ENCODE measurements around the gene PIWIL1.

The PIWIL1 gene

DNA sequence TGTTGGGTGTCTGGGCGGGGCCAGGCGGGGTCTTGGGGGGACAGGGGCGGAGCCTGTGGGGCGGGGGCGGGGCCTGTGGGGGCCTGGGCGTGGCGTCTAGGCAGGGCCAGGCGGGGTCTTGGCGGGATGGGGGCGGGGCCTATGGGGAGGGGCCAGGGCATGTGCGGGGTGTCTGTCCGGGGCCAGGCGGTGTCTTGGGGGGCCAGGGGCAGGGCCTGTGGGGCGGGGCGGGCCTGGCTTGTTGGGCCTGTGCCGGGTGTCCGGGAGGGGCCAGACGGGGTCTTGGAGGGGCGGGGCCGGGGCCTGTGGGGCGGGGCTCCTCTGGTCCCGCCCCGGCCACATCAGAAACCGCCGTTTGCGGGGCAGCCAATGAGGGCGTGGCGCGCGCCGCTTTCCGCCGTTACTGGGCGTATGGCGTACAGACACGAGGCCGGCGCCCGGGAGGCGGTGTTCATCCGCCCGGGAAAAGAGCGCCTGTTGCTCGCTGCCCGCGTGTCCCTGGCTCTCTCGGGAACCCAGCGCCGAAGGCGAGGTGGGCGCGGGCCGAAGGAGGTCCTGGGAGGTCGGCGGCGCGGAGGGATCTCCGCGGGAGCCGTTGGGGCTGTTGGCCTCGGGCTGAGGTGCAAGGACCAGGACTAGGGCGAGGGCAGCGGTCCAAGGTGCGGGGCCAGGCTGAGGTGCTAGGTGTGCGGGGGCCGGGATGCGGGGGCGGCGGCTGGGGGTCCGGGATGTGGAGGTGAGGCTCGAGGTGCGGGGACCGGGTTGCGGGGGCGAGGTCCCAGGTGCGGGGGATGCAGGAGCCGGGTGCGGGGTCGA, at the start of gene PIWIL1:
Gene PIWIL1, plus strand, starts transcription at position 400 of the 816 bp plus-strand sequence. CDS start 4,705 bp downstream, outside the sequence.
- no peak for TF ChIP-seq CTCF (IDR thresholded peaks at IDR 0.05; ENCODE audit: insufficient read depth, missing control alignments)
- no peak for FAIRE-seq
- DNase-seq (ENCODE audit: insufficient read length, low spot score): no peak

GRCh38 chr12:130288206-130288605, 49.5 kb upstream of the PIWIL1 start:
- no peak for TF ChIP-seq CTCF (IDR thresholded peaks at IDR 0.05; ENCODE audit: insufficient read depth, missing control alignments)
- FAIRE-seq (no peak), DNase-seq (ENCODE audit: insufficient read length, low spot score) (no peak)

GRCh38 chr12:130288691-130289090, 49.0 kb upstream of the PIWIL1 start:
- no peak for TF ChIP-seq CTCF (IDR thresholded peaks at IDR 0.05; ENCODE audit: insufficient read depth, missing control alignments)
- no peak for FAIRE-seq

DNA sequence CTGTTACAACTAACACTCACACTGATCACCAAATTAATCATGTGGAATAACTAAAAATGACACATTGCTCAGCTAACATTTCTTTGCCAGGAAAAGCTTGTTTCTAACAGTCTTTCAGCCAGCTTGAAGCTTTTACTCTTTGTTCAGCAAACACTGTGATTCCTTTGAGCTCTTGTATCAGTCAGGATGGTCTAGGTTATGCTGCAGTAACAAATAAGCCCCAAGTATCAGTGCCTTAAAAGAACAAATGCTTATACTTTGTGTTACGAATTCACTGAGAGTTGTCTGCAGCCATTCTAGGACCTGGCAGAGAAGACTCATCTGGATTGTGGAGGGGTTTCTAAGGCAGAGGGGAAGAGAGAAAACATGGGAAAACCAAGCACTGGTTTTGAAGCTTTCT, 47.6 kb upstream of the PIWIL1 start:
- FAIRE-seq (no peak), DNase-seq (ENCODE audit: insufficient read length, low spot score) (no peak)
- no peak for TF ChIP-seq CTCF (IDR thresholded peaks at IDR 0.05; ENCODE audit: insufficient read depth, missing control alignments)

More at GRCh38 chr12:130288691-130289090, 49.0 kb upstream of the PIWIL1 start:
- DNase-seq (ENCODE audit: insufficient read length, low spot score): no peak

DNA sequence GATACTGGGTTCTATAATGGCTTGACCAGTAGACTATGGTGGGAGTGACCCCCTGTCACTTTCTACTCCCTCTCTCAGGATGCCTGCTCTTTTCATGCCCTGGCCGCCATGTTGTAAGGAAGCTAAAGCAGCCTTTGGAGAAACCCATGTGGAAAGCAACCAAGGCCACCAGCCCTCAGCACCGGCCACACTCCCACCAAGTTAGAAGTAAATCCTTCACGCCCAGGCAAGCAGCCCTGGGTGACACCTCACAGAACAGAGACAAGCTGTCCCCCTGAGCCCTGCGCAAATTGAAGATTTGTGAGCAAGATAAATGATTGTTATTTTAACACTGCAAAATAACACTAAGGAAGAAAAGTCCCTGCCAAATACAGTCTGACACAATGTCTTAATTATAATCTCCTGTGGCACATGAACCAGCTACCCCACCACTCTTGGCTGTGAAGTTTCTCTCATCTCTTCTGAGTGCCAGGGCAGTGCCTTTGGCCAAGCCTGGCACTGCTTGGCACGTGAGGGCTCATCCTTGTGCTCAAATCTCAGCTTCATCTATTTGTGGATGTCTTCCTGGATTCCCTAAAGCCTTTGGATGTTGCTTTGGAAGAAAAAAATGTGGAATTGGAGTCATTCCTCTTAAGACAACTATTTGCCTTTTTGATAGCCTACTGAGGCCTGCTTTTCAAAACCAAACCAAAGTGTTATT, 39.2 kb upstream of the PIWIL1 start:
- DNase-seq (ENCODE audit: insufficient read length, low spot score) (no peak), FAIRE-seq (no peak)
- TF ChIP-seq CTCF (IDR thresholded peaks at IDR 0.05; ENCODE audit: insufficient read depth, missing control alignments): no peak

DNA sequence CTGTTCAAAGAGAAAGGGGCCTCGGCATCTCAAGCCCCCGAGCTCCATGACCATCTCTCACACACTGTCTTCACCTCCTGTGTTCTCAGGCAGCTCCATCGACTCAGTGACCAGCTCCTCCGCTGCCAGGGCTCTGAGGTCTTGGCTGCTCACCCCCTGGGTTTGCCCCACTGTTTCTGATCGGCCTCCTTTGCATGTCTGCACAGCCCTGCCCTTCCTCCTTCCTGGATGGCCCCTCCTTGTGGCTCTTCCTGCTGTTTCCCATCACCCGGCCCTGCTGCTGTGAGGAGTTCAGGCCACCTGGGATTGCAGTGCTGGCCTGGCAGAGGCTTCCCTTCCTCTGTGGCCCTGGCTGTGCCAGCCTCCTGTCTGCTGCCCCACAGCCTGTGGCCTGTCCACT, 38.1 kb upstream of the PIWIL1 start:
- no peak for DNase-seq (ENCODE audit: insufficient read length, low spot score)
- FAIRE-seq: no peak
- TF ChIP-seq CTCF (IDR thresholded peaks at IDR 0.05; ENCODE audit: insufficient read depth, missing control alignments): no peak

DNA sequence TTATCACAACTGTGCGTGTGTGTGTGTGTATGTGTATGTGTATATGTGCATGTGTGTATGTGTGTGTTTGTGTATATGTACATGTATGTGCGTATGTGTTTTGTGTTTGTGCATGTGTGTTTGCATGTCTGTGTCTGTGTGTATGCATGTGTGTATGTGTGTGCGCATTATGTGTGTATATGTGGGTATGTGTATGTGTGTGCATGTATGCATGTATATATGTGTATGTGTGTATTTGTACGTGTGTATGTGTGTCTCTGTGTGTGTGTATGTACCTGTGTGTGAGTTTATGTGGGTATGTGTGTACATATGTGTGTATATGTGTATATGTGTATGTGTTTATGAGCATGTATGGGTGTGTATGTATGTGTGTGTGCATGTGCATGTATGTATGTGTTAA, 37.6 kb upstream of the PIWIL1 start:
- no peak for TF ChIP-seq CTCF (IDR thresholded peaks at IDR 0.05; ENCODE audit: insufficient read depth, missing control alignments)
- DNase-seq (ENCODE audit: insufficient read length, low spot score) (no peak), FAIRE-seq (no peak)
